Loucy (cell line): ENCODE data around the gene NOS2.
"Not testable (repeated sequence)": the region's sequence is repeated elsewhere in the genome, so short reads cannot be mapped to it uniquely, and the experiment has no call there.

ENCODE experiments used
- CTCF ChIP-seq: fragments of 200-600 bp; sonication (generic); conservative IDR thresholded peaks from 2 replicates; pipeline ENCODE4 v1.5.1; 2014; ENCODE audit warnings: mild to moderate bottlenecking, antibody characterized with exemption, low read length
- EZH2phosphoT487 ChIP-seq: fragments of 200-600 bp; IDR thresholded peaks from 2 replicates; pipeline ENCODE4 v1.6.1; 2018; ENCODE audit warnings: antibody characterized with exemption, mild to moderate bottlenecking, moderate library complexity, borderline replicate concordance

DNA sequence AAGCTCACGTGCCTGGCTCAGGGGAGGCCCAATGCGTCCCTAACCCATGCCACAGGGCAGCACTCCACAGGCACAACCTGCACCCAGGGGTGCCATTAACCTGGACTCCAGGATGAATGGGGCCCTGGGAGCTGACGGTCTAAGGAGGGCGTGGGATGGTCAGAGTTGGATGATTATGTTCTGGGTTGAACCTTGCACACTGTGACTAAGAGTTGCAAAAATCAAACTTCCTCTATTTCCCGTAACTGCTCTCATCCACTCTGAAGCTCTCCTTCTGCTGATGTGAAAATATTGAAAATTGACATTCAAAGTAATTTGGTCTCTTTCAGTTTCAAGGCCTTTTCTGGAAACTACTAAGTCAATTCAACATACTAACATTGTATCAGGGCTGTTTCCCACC lies 54.0 kb downstream of the NOS2 start:
- TF ChIP-seq CTCF, EZH2phosphoT487: not testable (repeated sequence)
